SK-N-MC (cell line): Measurements from ENCODE around the gene TNP2.

Experiments
- EZH2 ChIP-seq: fragments of 200-600 bp; sonication (generic); IDR thresholded peaks from one replicate; pipeline ENCODE4 v1.6.1; 2017; ENCODE audit warnings: antibody characterized with exemption
- POLR2AphosphoS5 ChIP-seq: IDR thresholded peaks from 2 replicates; pipeline ENCODE4 v1.6.1; 2012; ENCODE audit warnings: mild to moderate bottlenecking, low read depth, low read length, borderline replicate concordance

DNA sequence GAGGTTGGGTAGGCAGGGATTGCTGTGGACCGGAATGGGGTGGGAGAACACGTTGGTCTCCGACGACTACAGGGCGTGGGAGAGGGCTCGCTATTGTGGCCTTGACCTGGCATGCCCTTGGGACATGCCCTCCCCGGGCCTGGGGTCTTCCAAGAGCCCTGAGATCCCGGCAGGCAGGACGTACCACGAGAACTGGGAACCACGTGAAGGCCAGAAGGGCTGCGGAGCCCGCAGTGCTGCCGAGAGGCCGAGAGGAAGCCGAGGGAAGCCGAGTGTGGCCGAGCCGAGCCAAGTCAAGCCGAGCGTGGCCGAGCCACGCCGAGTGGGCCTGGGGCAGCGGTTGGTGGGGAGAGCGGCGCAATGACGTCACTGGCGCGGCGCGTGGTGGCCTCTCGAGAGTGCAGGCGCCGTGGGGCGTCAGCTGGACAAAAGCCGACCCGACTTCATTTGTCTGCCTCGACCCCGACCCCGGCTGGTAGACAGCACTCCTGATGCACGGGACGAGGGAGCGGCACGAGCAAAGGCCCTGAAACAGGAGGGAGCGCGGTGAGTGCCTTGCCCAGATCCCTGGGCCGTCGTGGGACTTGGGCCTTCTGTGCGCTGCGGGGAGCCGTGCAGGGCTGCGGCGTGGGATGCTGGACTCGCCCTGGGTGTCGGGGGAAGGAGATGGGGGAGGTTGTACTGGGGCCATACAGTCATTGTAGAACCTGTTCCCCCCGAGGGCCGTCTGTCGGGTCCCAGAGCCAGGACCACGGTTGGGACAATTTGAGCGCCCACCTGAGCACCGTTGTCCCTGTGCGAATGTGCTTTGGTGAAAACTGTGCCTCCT, 19.7 kb downstream of the TNP2 start:
- TF ChIP-seq POLR2AphosphoS5 (no peak), EZH2 (no peak)
